ENCODE measurements around the gene F11R.
"Not testable (repeated sequence)": the region's sequence is repeated elsewhere in the genome, so short reads cannot be mapped to it uniquely, and the experiment has no call there.

The F11R gene

DNA sequence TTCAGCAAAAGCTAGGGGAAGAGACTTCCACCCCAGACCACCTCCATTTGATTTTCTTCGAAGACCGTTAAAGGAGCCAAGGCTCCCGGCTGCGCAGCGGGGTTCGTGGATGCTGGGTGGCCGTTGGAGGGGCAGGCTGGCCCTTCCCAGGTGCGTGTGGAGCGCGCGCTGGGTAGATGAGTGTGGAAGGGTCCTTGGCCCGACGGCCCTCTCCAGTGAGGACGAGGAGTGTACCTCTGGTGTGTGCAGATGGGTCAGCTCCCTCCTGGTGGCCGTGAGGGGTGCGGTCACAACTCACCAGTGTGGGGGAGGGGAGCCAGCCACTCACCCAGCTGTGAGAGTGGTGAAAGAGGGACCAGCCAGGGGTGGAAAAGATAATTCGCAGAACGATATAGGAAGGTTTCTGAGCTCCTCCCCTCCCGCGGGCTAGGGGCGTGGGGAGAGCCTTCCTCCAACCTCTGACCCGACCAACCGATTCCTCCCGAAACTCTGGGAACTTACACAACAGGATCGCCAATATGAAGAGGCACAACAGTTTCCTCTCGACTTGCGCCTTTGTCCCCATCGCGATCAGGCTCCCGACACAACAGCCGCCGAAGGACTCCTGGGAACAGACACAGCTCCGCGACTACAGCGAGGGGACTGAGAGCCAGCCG is at the start of gene F11R:
Gene F11R, minus strand, starts transcription at position 644 of the 656 bp plus-strand sequence. Its CDS starts 79 bp downstream, at position 565.
- peak; percentile 31 for DNase-seq (ENCODE audit: low spot score)

GRCh38 chr1:161069731-161070270 is 48.8 kb upstream of the F11R start, which contains the start of gene ARHGAP30:
Gene ARHGAP30 (minus strand): TSS chr1:161069891. CDS start chr1:161069624, 267 bp downstream.
- peak; percentile 92 for DNase-seq (ENCODE audit: low spot score)

GRCh38 chr1:161069241-161069640 is 48.3 kb upstream of the F11R start:
- no peak for DNase-seq (ENCODE audit: low spot score)

DNA sequence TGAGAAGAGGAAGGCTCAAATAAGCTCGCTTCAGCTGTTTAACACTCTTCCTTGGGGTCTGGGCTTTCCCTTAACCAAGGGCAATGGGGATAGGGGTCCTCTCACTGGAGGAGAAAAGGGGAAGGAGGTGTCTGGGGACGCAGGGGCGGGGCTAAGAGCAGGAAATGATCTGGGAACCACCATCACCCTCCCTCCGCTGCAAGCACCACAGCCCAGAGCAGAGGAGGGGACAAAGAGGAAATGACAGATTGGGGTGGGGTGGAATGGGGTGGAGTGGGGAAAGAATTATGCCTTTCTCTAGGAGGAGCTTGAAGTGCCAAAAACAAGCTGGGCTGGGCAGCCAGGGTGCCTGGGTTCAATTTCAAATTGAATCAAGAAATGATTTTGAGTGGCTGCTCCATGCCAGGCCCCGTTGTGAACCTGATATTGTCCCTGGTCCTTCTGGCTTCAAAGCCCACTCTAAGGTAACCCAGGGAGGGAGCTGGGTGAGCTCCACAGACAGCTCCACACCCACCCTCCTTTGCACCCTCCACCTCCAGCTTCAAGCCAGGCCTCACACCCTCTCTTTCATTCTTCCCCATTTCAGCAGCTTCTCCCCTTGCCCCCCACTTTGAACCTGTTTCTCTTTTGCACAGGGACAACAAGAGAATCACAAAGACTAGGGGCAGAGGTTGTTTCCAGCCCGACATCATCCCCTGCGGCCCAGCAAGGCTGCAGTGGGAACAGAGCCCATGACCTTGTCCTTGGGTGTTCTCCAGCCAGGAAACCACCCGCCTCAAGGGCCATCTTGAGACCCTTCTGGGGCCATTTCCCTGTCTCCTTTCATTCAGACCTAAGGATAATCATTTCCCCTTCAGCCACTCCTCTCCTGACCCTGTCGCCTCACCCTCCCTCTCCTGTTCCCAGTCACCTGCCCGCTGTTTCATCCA is 47.6 kb upstream of the F11R start:
- peak; percentile 83 for DNase-seq (ENCODE audit: low spot score)

DNA sequence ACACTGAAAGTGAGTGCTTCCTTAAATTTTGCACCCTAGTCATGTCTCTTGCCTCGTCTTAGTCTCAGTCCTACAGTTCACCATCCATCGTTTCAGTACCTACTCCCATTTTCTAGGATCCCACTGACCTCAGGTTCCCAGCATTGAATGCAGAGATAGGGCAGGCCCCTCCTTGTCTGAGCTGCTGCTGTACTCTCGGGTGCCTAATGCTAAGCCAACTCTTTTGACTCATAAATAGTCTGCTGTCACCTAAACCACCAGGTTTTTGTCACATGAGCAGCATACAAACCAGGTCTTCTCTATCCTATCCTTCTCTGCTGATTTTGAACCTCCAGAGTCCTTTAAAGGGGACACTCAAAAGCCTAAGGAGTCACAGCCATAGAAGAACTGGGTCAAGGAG is 45.7 kb upstream of the F11R start:
- peak; percentile 36 for DNase-seq (ENCODE audit: low spot score)

- DNase-seq (ENCODE audit: low spot score) = not testable (repeated sequence)
Measured at GRCh38 chr1:161065681-161066080, 44.7 kb upstream of the F11R start.

DNA sequence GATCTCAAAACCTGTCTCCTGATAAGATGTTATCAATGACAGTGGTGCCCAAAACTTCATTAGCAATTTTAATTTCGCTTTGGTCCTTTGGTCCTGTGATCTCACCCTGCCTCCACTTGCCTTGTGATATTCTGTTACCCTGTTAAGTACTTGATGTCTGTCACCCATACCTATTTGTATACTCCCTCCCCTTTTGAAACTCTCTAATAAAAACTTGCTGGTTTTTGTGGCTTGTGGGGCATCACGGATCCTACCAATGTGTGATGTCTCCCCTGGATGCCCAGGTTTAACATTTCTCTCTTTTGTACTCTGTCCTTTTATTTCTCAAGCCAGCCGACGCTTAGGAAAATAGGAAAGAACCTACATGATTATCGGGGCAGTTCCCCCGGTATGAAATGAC is 43.0 kb upstream of the F11R start:
- DNase-seq (ENCODE audit: low spot score) = not testable (repeated sequence)

GRCh38 chr1:161061419-161061818 is 40.5 kb upstream of the F11R start:
- DNase-seq (ENCODE audit: low spot score) = no peak

DNA sequence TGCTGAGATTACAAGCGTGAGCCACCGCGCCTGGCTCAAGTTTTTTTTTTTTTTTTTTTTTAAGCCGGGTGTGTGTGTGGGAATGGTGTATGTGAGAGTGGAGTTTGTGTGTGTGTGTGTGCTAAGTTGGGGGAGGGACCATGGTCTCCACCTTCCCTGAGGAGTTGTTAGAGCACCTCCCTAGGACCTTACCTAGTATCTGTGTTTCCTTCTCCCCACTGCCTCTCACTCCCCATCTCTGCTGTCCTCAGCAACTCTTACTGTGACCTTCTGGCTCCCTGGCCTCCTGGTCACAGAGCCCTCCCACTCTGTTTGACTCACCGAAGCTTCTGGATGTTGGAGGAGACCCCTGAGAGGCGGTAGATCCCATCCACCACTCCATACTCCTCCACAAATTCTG is 38.3 kb upstream of the F11R start:
- DNase-seq (ENCODE audit: low spot score) = no peak

DNA sequence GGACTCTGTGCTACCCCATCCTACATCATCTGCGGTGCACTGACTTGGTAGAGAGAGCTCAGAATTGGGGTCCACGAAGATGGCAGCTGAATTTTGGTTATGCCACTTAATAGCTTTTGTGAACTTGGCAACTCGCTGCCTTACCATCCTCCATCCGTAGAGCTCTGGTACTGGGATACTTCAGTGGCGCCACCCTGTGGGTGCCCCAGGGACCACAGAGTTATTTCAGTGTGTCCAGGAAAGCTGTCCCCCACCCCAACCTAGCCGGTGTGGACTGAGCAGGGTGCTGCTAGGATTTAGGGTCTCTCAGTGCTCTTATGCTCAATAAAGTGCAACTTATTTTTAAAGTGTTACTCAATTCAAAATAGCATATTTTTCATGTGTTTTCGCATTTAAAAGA is 33.9 kb upstream of the F11R start:
- no peak for DNase-seq (ENCODE audit: low spot score)

DNA sequence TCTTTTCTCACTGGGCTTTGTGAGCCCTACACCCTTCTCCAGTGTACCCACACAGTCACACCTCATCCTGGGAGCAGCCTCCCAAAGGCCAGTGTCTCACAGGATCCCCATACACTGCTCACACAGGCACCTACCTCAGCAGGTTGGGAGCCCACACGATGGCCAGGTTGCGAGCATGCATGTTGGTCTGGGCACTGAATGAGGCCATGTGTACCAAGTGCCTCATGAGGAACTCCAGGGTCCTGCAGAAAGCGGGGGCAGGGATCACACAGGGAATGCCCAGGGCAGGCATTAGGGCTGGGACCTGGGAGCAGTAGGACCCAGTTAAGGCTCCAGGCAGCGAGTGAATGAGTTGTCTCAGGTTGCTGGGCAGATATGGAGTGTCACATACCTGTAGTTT is 33.3 kb upstream of the F11R start:
- no peak for DNase-seq (ENCODE audit: low spot score)

- no peak for DNase-seq (ENCODE audit: low spot score)
Measured at GRCh38 chr1:161052899-161053298, 31.9 kb upstream of the F11R start.

DNA sequence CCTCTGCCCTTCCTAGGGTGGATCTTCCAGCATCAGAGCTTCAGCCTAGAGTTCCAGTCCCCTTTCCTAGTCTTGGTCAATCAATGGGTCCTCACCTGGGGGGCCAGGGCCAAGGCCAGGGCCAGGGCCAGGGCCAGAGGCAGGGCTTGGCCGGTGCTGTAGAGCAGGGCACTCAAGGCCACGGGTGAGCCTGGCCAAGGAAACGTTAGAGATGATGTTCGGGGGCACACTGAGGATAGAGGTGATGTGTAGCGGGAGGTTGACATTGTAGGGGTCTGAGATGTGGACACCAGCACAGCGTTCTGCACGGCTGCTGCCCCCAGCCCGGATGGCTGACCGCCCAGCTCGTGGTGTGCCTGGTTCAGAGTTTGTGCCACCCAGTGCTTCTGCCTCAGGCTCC is 30.3 kb upstream of the F11R start:
- no peak for DNase-seq (ENCODE audit: low spot score)

DNA sequence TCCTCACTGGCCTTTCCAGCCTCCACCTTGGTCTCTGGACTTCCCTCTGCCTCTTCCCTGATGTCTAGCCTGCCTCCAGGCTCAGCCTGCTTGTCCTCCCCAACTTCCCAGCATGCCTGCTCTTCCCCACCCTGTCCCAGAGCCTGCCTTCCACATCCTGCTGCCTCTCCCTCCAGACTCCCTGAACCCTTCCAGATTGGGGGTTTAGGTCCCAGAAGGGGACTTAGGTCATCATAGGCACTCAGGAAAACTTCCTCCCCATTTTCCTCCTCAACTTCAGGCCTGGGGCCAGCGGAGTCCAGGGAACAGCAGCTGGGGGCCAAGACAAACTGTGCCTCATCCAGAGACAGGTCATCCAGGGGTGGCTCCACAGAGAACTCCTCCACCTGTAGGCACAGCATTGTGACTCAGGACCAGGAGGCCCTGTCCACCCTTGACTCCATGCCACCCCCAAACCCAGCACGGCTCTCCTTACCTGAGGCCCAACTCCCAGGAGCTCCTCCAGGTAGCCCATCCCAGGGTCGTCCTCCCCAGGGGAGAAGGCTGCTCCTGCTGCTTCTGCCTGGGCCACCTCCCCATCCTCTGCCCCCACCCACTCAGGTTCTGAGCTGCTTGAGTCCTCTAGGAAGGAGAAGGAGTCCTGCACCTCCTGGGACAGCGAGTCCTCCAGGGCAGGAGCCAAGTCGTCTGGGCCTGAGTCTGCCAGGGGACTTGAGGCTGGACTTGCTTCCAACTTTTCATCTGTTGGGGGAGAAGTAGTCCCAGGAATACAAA is 28.2 kb upstream of the F11R start:
- no peak for DNase-seq (ENCODE audit: low spot score)

DNA sequence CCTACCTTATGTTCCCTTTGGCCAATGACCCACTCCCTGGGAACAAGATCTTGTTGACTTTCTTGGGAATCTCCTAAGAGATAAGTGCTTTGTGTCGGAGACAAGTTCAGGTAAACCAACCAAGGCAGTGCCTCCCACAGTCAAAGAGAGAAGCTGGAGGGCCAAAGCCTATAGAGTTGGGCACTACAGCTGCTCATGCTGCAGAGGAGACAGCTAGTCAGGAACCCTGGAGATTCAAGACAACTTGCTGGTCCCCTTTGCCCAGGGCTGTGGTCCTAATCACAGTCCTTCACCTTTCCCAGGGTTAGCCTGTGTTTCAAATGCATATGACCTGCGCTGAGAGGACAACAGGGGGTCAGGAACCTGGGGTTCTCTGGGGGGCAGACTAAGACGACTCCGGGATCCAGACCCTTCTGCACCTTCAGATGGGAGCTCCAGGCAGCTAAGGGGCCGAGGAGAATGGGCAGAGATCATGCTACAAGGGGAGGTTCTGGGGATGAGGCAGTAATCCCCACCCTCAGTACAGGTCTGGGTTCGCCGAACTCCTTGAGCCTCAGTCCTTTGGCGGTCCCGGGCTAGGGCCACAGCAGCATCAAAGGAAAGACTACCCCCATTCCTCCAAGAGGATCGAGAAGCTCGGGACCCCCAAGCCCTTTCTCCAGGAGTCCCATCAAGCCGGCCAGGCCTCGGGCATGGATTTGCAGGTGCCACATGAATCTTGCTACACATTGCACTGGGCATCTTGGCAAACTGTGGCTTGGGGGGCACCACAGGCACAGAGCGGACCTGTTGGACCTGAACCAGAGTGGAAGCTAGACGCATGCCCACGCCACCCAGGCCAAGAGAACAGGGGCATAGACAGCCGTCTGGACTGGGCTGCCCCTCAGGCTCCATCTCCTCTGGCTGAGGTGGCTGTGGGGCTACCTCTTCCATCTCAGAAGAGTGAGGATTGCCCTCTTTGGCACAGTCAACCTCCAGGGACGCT is 26.8 kb upstream of the F11R start:
- no peak for DNase-seq (ENCODE audit: low spot score)

DNA sequence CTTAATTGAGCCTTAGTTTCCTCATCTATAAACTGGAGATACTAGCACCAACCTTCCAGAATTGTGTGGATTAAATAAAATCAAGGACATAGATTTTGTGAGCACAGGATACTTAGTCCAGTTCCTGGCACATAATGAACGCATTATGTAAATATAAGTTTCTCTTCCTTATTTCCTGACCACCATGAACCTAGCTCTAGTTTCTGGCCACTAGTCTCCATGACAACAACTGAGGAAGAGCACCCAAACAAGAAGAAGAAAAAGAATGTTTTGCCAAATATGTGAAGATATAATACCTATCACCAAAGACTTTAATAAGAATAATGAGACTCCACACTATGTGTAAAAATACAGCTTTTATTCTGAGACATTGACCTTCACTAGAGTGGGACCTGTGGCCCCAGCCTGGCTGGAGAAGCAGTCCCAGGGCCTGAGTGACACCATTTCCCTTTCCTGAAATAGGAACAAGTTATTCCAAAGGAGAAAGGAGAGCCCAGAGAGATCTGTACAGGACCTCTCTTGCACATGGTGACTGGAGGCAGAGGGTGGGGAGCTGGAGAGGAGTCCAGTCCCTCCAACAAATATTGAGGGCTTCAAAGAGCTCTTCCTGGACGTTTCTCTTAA is 25.8 kb upstream of the F11R start:
- DNase-seq (ENCODE audit: low spot score) = no peak

GRCh38 chr1:161045736-161046604 is 25.0 kb upstream of the F11R start, which contains the start of gene USF1:
Gene USF1 (minus strand): TSS chr1:161045977. CDS start chr1:161043275, 2,702 bp downstream.
- peak; percentile 94 for DNase-seq (ENCODE audit: low spot score)

GRCh38 chr1:161044908-161045735 is 24.2 kb upstream of the F11R start:
- DNase-seq (ENCODE audit: low spot score) = peak; percentile 64

Data from CD4-positive, alpha-beta T cell treated with Interleukin-15 for 4 hours (primary cell).